ENCODE results near the gene TRAF5.
"Not testable (repeated sequence)": the region's sequence is repeated elsewhere in the genome, so short reads cannot be mapped to it uniquely, and the experiment has no call there.

The TRAF5 gene

GRCh38 chr1:211399851-211400393 lies 73.3 kb downstream of the TRAF5 start:
- not testable (repeated sequence) for H3K36me3 ChIP-seq (ENCODE audit: control insufficient read depth, insufficient read depth, low read length); H3K27ac ChIP-seq (ENCODE audit: low read depth, low read length); H3K4me3 ChIP-seq (ENCODE audit: low read length); H3K9ac ChIP-seq (ENCODE audit: low read length); H3K27me3 ChIP-seq (ENCODE audit: control insufficient read depth, insufficient read depth, low read length); H3K4me1 ChIP-seq (ENCODE audit: control insufficient read depth, insufficient read depth, low read length)

DNA sequence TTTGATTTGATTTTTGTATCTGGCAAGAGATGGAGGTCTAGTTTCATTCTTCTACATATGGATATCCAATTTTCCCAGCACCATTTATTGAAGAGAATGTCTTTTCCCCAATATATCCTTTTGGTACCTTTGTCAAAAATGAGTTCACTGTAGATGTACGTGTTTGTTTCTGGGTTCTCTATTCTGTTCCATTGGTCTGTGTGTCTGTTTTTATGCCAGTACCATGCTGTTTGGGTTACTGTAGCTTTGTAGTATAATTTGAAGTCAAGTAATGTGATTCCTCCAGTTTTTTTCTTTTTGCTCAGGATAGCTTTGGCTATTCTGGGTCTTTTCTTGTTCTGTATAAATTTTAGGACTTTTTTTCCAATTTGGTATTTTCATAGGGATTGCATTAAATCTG lies 75.1 kb downstream of the TRAF5 start:
- H3K36me3 ChIP-seq (ENCODE audit: control insufficient read depth, insufficient read depth, low read length); H3K27ac ChIP-seq (ENCODE audit: low read depth, low read length); H3K27me3 ChIP-seq (ENCODE audit: control insufficient read depth, insufficient read depth, low read length); H3K4me1 ChIP-seq (ENCODE audit: control insufficient read depth, insufficient read depth, low read length); H3K9ac ChIP-seq (ENCODE audit: low read length); H3K4me3 ChIP-seq (ENCODE audit: low read length): not testable (repeated sequence)

DNA sequence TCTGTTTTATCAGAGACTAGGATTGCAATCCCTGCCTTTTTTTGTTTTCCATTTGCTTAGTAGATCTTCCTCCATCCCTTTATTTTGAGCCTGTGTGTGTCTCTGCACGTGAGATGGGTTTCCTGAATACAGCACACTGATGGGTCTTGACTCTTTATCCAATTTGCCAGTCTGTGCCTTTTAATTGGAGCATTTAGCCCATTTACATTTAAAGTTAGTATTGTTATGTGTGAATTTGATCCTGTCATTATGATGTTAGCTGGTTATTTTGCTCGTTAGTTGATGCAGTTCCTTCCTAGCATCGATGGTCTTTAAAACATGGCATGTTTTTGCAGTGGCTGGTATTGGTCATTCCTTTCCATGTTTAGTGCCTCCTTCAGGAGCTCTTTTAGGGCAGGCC lies 79.5 kb downstream of the TRAF5 start:
- not testable (repeated sequence) for H3K27ac ChIP-seq (ENCODE audit: low read depth, low read length); H3K4me1 ChIP-seq (ENCODE audit: control insufficient read depth, insufficient read depth, low read length); H3K4me3 ChIP-seq (ENCODE audit: low read length); H3K36me3 ChIP-seq (ENCODE audit: control insufficient read depth, insufficient read depth, low read length); H3K9ac ChIP-seq (ENCODE audit: low read length); H3K27me3 ChIP-seq (ENCODE audit: control insufficient read depth, insufficient read depth, low read length)

DNA sequence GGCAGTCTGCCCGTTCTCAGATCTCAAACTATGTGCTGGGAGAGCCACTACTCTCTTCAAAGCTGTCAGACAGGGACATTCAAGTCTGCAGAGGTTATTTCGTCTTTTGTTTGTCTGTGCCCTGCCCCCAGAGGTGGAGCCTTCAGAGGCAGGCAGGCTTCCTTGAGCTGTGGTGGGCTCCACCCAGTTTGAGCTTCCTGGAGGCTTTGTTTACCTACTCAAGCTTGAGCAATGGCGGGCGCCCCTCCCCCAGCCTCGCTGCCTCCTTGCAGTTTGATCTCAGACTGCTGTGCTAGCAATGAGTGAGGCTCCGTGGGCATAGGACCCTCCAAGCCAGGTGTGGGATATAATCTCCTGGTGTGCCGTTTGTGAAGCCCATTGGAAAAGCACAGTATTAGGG lies 81.1 kb downstream of the TRAF5 start:
- not testable (repeated sequence) for H3K4me3 ChIP-seq (ENCODE audit: low read length); H3K9ac ChIP-seq (ENCODE audit: low read length); H3K27ac ChIP-seq (ENCODE audit: low read depth, low read length); H3K27me3 ChIP-seq (ENCODE audit: control insufficient read depth, insufficient read depth, low read length); H3K36me3 ChIP-seq (ENCODE audit: control insufficient read depth, insufficient read depth, low read length); H3K4me1 ChIP-seq (ENCODE audit: control insufficient read depth, insufficient read depth, low read length)

- Histone ChIP-seq H3K4me3 (ENCODE audit: low read length) (no peak overlapping the region), H3K4me1 (ENCODE audit: control insufficient read depth, insufficient read depth, low read length) (no peaks in the 10 kb centered on the region)
Measured at GRCh38 chr1:211411639-211412038, 85.0 kb downstream of the TRAF5 start.

GRCh38 chr1:211415700-211416099 lies 89.1 kb downstream of the TRAF5 start:
- H3K4me3 ChIP-seq (ENCODE audit: low read length): no peak overlapping the region
- no peak overlapping the region for H3K9ac ChIP-seq (ENCODE audit: low read length)
- H3K27me3 ChIP-seq (ENCODE audit: control insufficient read depth, insufficient read depth, low read length): no peaks in the 10 kb centered on the region
- H3K36me3 ChIP-seq (ENCODE audit: control insufficient read depth, insufficient read depth, low read length): no peaks in the 10 kb centered on the region
- no peak overlapping the region for H3K27ac ChIP-seq (ENCODE audit: low read depth, low read length)
- no peaks in the 10 kb centered on the region for H3K4me1 ChIP-seq (ENCODE audit: control insufficient read depth, insufficient read depth, low read length)

More at GRCh38 chr1:211411639-211412038, 85.0 kb downstream of the TRAF5 start:
- no peaks in the 10 kb centered on the region for H3K27me3 ChIP-seq (ENCODE audit: control insufficient read depth, insufficient read depth, low read length)
- no peak overlapping the region for H3K27ac ChIP-seq (ENCODE audit: low read depth, low read length)
- H3K9ac ChIP-seq (ENCODE audit: low read length): no peak overlapping the region
- H3K36me3 ChIP-seq (ENCODE audit: control insufficient read depth, insufficient read depth, low read length): no peaks in the 10 kb centered on the region

- H3K4me3 ChIP-seq (ENCODE audit: low read length); H3K27me3 ChIP-seq (ENCODE audit: control insufficient read depth, insufficient read depth, low read length); H3K4me1 ChIP-seq (ENCODE audit: control insufficient read depth, insufficient read depth, low read length); H3K27ac ChIP-seq (ENCODE audit: low read depth, low read length); H3K9ac ChIP-seq (ENCODE audit: low read length); H3K36me3 ChIP-seq (ENCODE audit: control insufficient read depth, insufficient read depth, low read length): not testable (repeated sequence)
Measured at GRCh38 chr1:211416246-211416627, 89.6 kb downstream of the TRAF5 start.

DNA sequence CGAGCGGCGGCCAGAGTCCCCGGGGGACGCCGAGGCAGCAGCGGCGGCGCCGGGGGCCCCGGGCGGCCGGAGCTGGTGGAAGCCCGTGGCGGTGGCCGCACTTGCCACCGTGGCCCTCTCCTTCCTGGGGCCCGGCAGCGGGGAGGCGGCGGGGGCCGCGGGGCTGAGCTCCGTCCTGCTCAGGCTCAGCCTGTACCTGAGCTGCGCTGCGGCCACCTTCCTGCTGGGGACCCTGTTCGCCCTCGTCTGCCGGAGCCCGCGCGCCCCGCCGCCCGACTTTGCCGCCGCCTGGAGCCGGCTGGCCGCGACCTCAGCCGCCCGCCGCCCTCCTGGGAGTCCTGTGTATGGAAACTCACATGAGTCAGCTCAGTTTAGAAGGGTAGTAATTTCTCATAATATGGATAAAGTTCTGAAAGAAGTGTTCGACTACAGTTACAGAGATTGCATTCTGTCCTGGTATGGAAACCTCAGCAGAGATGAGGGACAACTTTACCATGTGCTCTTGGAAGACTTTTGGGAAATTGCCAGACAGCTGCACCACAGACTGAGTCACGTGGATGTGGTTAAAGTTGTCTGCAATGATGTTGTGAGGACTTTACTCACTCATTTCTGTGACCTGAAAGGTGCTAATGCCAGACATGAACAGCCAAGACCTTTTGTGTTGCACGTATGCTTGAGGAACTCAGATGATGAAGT lies 90.1 kb downstream of the TRAF5 start:
- H3K4me1 ChIP-seq (ENCODE audit: control insufficient read depth, insufficient read depth, low read length); H3K27ac ChIP-seq (ENCODE audit: low read depth, low read length); H3K27me3 ChIP-seq (ENCODE audit: control insufficient read depth, insufficient read depth, low read length); H3K36me3 ChIP-seq (ENCODE audit: control insufficient read depth, insufficient read depth, low read length); H3K9ac ChIP-seq (ENCODE audit: low read length): not testable (repeated sequence)
- H3K4me3 ChIP-seq (ENCODE audit: low read length): peak overlapping the region; percentile 36

GRCh38 chr1:211420389-211420788 lies 93.8 kb downstream of the TRAF5 start:
- no peaks in the 10 kb centered on the region for H3K27me3 ChIP-seq (ENCODE audit: control insufficient read depth, insufficient read depth, low read length)
- H3K27ac ChIP-seq (ENCODE audit: low read depth, low read length): no peak overlapping the region
- no peaks in the 10 kb centered on the region for H3K36me3 ChIP-seq (ENCODE audit: control insufficient read depth, insufficient read depth, low read length)
- H3K4me3 ChIP-seq (ENCODE audit: low read length): no peak overlapping the region
- H3K4me1 ChIP-seq (ENCODE audit: control insufficient read depth, insufficient read depth, low read length): no peaks in the 10 kb centered on the region
- no peak overlapping the region for H3K9ac ChIP-seq (ENCODE audit: low read length)

- Histone ChIP-seq H3K4me1 (ENCODE audit: control insufficient read depth, insufficient read depth, low read length) (no peaks in the 10 kb centered on the region), H3K4me3 (ENCODE audit: low read length) (no peak overlapping the region)
Measured at GRCh38 chr1:211420845-211421454, 94.3 kb downstream of the TRAF5 start.

GRCh38 chr1:211424018-211424417 lies 97.4 kb downstream of the TRAF5 start:
- Histone ChIP-seq H3K9ac (ENCODE audit: low read length) (no peak overlapping the region), H3K27me3 (ENCODE audit: control insufficient read depth, insufficient read depth, low read length) (no peaks in the 10 kb centered on the region), H3K36me3 (ENCODE audit: control insufficient read depth, insufficient read depth, low read length) (no peaks in the 10 kb centered on the region), H3K4me3 (ENCODE audit: low read length) (no peak overlapping the region), H3K4me1 (ENCODE audit: control insufficient read depth, insufficient read depth, low read length) (no peaks in the 10 kb centered on the region), H3K27ac (ENCODE audit: low read depth, low read length) (no peak overlapping the region)

More at GRCh38 chr1:211420845-211421454, 94.3 kb downstream of the TRAF5 start:
- Histone ChIP-seq H3K27ac (ENCODE audit: low read depth, low read length) (no peak overlapping the region), H3K9ac (ENCODE audit: low read length) (no peak overlapping the region), H3K36me3 (ENCODE audit: control insufficient read depth, insufficient read depth, low read length) (no peaks in the 10 kb centered on the region), H3K27me3 (ENCODE audit: control insufficient read depth, insufficient read depth, low read length) (no peaks in the 10 kb centered on the region)
